Activated T-helper 1 cell treated with anti-CD3 and anti-CD28 coated beads, Interleukin-2, amount 50 U/mL, for 16 hours (primary cell): ENCODE data around the gene OR2A5.
"Not testable (repeated sequence)": the region's sequence is repeated elsewhere in the genome, so short reads cannot be mapped to it uniquely, and the experiment has no call there.

Experiments used
- DNase-seq, 2 donors: peaks; one replicate each; pipeline ENCODE4 v3.0.0-alpha.2; 2020; ENCODE audit warnings: low read depth in 1 of 2, low spot score in 1 of 2

OR2A5 gene

DNA sequence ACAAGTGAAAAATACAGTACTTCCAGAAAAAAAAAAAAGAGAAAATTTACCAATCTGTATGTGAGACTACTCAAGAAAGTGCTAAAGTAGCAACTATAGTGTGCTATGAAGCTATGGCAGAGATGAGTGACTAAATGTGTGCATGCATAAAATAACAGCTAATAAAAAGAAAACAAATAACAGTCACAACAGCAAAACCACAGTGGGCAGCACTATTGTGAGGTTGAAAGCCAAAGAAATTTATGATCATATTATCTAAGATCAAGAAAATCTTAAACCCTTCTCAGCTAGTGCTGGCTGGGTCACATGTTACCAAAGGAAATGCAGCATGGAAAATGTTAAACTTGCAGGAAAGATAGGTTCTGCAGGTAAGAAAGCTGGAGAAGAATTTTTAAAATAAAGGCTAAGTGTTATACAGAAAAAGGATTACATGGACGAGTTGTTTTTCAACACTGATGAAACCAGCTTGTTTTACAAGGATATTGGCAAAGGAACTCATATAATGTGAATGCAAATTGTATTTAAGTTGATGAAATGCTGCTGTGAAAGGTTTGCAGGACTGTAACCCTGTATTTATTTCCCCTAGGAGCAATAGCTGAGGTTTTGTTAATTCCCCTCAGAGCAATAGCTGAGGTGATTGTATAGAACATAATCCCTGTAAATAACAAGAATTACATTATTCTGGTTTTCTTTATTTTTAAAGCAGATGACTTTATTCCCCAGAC is 15.6 kb upstream of the OR2A5 start:
- DNase-seq: no peak

GRCh38 chr7:144035385-144035784 is 13.4 kb upstream of the OR2A5 start:
- no peak for DNase-seq

DNA sequence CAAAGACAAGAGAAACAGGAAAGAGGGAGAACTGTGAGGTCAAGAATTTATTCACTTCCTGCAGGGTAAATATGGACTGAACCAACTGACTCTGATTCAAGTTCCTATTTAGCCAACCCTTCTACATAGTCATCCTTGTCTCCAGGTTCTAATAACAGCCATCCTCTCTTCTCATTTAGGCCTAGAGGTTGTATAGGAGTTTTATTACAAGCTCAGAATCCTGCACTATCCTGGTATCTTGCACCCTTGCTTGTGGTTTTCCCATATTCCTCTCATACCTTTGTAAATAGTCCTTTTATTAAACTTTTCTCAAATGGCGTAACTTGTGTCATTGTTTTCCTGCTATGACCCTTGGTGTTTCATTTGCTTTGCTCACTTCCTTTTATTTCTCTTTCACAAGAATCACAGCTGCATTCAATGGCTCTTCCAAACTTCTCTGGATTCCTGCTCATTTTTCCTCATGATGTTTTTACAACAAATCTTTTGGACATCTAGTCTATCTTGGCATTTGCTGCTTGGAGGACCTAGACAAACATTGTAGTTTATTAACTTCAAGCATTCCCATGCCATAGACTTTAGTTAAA is 12.4 kb upstream of the OR2A5 start:
- DNase-seq: no peak

GRCh38 chr7:144037414-144038035 is 11.2 kb upstream of the OR2A5 start:
- no peak for DNase-seq

GRCh38 chr7:144038887-144039286 is 9.9 kb upstream of the OR2A5 start:
- no peak for DNase-seq

- no peak for DNase-seq
Measured at GRCh38 chr7:144049491-144049890, 743 bp downstream of the OR2A5 start.

DNA sequence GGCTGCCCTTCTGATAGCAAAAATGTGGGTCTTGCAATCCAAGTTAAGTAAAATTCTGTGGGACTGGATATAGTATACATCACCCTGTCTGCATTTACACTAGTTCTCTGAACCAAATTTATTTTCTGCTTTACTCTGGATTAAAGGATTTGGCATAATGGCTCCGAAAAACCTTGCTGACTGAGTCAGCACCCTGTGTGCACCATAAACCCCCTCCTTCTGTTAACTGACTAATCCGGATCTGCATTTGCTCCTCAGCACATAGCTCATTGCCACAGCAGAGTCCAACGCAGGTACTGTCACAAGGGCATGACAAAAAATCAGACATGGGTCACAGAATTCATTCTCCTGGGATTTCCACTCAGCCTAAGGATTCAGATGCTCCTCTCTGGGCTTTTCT is 1.3 kb downstream of the OR2A5 start:
- no peak for DNase-seq

- not testable (repeated sequence) for DNase-seq
Measured at GRCh38 chr7:144050884-144051283, 2.1 kb downstream of the OR2A5 start.

GRCh38 chr7:144057954-144058353 is 9.2 kb downstream of the OR2A5 start:
- DNase-seq: no peak

- no peak for DNase-seq
Measured at GRCh38 chr7:144063710-144064109, 15.0 kb downstream of the OR2A5 start.

DNA sequence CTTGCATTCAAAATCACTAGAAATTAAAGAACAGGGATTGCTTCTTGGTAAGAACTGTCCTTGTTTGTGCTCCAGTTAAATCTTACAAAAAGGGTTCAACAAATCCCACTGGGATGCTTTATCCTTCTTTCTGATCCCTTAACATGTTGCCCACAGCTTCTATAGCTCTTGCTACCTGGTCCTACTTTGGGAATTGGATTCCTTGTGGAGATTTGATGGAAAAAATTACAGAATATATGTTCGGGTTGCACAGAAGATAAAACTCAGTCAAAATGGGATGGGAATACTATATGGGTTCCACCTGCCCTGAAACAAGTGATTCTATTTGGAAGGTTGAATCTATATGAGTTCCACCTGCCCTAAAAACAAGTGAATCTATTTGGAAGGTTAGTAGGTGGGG is 20.8 kb downstream of the OR2A5 start, which contains the start of gene OR2A25:
OR2A25 (plus strand) TSS at position 301 of the 400 bp plus-strand sequence. CDS start 4,409 bp downstream, outside the sequence.
- no peak for DNase-seq

DNA sequence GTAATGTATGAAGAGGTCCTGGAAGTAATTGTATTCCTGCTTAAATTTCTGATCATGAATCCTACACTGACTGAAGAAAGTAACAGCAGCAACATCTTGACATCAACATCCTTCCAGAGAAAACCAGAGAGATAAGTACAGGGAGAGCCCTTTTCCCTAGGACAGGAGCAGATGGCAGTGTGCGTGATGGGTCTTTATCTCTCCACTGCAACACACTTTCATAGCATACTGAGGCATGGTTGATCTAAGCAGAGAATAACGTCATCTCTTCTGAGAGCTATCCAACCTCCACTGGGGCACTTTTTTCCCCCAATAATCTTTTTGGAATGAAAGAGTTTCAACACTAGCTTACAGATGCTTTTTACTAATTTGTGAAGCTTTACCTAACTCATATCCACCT is 21.2 kb downstream of the OR2A5 start:
- DNase-seq: no peak

DNA sequence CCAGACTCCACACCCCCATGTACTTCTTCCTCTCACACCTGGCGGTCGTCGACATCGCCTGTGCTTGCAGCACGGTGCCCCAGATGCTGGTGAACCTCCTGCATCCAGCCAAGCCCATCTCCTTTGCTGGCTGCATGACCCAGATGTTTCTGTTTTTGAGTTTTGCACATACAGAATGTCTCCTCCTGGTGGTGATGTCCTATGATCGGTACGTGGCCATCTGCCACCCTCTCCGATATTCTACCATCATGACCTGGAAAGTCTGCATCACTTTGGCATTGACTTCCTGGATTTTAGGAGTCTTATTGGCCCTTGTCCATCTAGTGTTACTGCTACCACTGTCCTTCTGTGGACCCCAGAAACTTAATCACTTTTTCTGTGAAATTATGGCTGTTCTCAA is 25.6 kb downstream of the OR2A5 start:
- DNase-seq: no peak

DNA sequence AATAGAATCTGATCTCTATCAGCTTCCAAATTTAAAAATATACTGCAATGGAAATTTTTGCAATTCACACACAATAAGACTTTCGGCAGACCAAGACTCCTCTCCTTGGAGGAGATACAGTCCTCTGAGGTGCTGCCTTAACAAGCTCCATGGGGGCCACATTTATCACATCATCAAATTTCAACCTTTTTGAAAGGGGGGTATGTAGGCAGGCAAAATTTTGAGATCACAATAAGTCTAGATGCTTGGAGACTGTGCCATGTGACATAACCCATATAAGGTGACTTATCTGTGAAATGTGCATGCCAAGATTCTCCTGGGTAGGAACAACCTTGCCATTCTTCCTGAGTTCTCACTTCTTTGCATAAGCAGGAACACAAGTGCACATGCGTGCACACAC is 37.2 kb downstream of the OR2A5 start, which contains the start of gene OR2A12:
OR2A12 (plus strand) TSS at position 301 of the 400 bp plus-strand sequence. CDS start 8,830 bp downstream, outside the sequence.
- no peak for DNase-seq

DNA sequence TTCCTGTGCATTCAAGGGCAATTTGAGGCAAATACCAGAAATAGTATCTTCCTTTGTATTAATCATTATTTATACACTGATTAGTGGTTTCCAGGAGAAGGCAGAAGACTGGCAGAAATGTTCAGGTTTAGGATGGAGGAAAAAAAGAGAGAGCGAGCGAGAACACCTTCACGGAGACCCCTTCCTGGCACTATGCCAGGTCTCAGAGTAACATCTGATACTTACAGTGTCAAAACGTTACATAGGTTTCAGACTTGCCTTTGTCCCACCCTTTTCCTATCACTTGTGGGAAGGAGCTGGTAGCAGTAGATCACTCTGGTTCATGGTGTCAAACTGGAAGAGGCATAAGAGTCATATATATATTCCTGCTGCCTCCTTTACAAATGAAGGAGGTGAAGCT is 38.0 kb downstream of the OR2A5 start:
- DNase-seq: no peak

- no peak for DNase-seq
Measured at GRCh38 chr7:144087230-144087629, 38.5 kb downstream of the OR2A5 start.

DNA sequence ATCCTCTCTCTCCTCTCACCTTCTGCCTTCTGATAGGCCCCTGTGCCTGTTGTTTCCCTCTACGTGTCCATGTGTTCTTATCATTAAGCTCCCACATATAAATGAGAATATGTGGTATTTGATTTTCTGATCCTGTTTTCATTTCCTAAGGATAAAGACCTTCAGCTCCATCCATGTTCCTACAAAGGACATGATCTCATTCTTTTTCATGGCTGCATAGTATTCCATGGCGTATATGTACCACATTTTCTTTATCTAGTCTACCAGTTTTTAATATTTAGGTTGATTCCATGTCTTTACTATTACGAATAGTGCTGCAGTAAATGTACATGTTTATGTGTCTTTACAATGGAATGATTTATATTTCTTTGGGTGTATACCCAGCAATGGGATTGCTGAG is 41.9 kb downstream of the OR2A5 start:
- no peak for DNase-seq

GRCh38 chr7:144098776-144099175 is 50.0 kb downstream of the OR2A5 start:
- no peak for DNase-seq

GRCh38 chr7:144100607-144101006 is 51.9 kb downstream of the OR2A5 start:
- DNase-seq: no peak

DNA sequence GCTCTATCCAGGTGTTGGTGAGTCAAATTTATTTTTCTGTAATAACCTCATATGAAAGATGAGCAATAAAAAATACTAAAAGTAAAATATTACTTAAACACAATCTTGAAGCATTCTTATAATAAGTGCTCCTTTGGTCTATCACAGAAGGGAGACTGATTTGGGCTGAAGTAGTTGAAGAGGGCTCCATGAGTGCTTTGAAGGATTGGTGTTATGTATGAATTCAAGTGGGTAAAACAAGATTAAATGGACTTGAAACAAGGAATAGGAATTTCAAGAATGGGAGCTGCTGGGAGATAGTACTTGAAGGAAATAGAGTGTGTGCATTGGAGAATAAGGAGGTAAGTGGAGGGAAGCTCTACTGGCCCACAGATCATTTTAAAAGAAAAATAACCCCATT is 53.3 kb downstream of the OR2A5 start:
- no peak for DNase-seq

DNA sequence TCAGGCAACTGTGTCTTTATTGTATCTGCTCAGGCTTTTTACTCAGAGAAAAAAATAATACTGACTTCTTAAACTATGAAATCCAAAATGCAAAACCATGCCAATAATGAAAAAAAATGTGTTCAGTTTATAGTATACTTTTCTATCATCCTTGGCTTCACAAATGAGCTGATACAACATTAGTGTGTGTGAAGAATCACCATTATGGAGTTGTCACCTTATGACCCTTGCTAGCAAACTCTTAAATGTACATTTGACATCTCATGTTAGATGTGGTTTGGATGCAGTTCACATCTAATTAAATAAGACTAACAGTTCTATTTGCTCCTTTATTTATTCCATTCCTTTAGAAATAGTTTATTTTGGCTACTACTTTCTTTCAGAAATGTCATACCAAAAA is 56.5 kb downstream of the OR2A5 start:
- DNase-seq: no peak
